OCI-LY3 (cell line): ENCODE data around the gene ACOT7.

Source experiments
- H2AFZ ChIP-seq: fragments of 200-600, 300-600 bp; shearing (Covaris generic); 2 replicates; pipeline ENCODE4 v1.6.0; 2014; ENCODE audit warnings: antibody characterized with exemption, low read depth, low read length
- H3K27ac ChIP-seq: fragments of 200-600, 300-600 bp; sonication (generic); 2 replicates; pipeline ENCODE4 v1.5.1; 2014; ENCODE audit warnings: mild to moderate bottlenecking, low read length, moderate library complexity, mixed read lengths
- H3K27me3 ChIP-seq: fragments of 200-600, 300-600 bp; sonication (generic); 2 replicates; pipeline ENCODE4 v1.6.1; 2014; ENCODE audit warnings: low read depth, low read length, mixed read lengths
- H3K36me3 ChIP-seq: fragments of 200-600, 300-600 bp; sonication (generic); replicated peaks from 2 replicates; pipeline ENCODE3; 2014; ENCODE audit warnings: low read depth, low read length, mixed read lengths
- H3K4me1 ChIP-seq: fragments of 300-600, 200-600 bp; sonication (generic); 2 replicates; pipeline ENCODE4 v1.6.1; 2014; ENCODE audit warnings: low read length, mixed read lengths
- H3K4me2 ChIP-seq: fragments of 200-600, 300-600 bp; sonication (generic); 2 replicates; pipeline ENCODE4 v1.6.1; 2014; ENCODE audit warnings: low read length, mixed read lengths
- H3K4me3 ChIP-seq: fragments of 300-600, 200-600 bp; sonication (generic); 2 replicates; pipeline ENCODE4 v1.5.1; 2014; ENCODE audit warnings: antibody characterized with exemption, mild to moderate bottlenecking, low read length, moderate library complexity
- H3K79me2 ChIP-seq: fragments of 300-600, 200-600 bp; shearing (Covaris generic); 2 replicates; pipeline ENCODE4 v1.6.1; 2014; ENCODE audit warnings: mild to moderate bottlenecking, low read length, mixed read lengths
- H3K9ac ChIP-seq: fragments of 300-600, 200-600 bp; shearing (Covaris generic); 2 replicates; pipeline ENCODE4 v1.6.0; 2014; ENCODE audit warnings: mild to moderate bottlenecking, low read length, moderate library complexity
- H3K9me3 ChIP-seq: fragments of 200-600, 300-600 bp; shearing (Covaris generic); 2 replicates; pipeline ENCODE4 v1.6.1; 2014; ENCODE audit warnings: low read length, mixed read lengths; ENCODE audit not compliant: insufficient read depth
- H4K20me1 ChIP-seq: fragments of 200-600, 300-600 bp; sonication (generic); 2 replicates; pipeline ENCODE4 v1.6.1; 2016; ENCODE audit warnings: low read length, mixed read lengths; ENCODE audit not compliant: insufficient read depth
- CTCF ChIP-seq: fragments of 200-600, 300-600 bp; sonication (generic); IDR thresholded peaks from 2 replicates; pipeline ENCODE4 v1.5.1; 2014; ENCODE audit warnings: antibody characterized with exemption, low read length, low read depth
- EZH2phosphoT487 ChIP-seq: fragments of 200-600 bp; shearing (Covaris generic); IDR thresholded peaks from 2 replicates; pipeline ENCODE4 v1.6.1; 2018; ENCODE audit warnings: antibody characterized with exemption, mixed run types, low read depth

The ACOT7 gene

DNA sequence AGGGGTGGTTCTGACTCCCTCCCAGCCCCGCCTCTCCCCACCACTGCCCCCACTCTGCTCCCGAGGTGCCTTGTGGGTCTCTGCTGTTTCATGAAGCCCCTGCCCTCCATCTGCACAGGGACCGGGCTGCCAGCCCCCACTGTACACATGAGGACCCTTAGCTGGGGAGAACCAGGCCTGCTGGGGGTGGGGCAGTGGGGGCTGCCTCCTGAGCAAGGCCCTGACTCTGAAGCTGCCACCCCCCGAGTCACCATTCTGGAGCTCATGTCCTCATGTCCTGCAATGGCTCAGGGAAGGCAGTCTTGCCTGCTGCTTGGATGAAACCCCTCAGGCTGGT, 141.2 kb downstream of the ACOT7 start:
- Histone ChIP-seq H3K36me3 (no peaks in the 10 kb centered on the region), H3K27me3 (no peaks in the 10 kb centered on the region), H3K4me2 (no peak overlapping the region), H3K9ac (no peak overlapping the region), H2AFZ (no peak overlapping the region), H4K20me1 (no peaks in the 10 kb centered on the region), H3K4me3 (no peak overlapping the region), H3K4me1 (no peaks in the 10 kb centered on the region), H3K79me2 (no peaks in the 10 kb centered on the region), H3K9me3 (no peaks in the 10 kb centered on the region), H3K27ac (no peak overlapping the region)
- TF ChIP-seq CTCF = no peak
- no peak for TF ChIP-seq EZH2phosphoT487

DNA sequence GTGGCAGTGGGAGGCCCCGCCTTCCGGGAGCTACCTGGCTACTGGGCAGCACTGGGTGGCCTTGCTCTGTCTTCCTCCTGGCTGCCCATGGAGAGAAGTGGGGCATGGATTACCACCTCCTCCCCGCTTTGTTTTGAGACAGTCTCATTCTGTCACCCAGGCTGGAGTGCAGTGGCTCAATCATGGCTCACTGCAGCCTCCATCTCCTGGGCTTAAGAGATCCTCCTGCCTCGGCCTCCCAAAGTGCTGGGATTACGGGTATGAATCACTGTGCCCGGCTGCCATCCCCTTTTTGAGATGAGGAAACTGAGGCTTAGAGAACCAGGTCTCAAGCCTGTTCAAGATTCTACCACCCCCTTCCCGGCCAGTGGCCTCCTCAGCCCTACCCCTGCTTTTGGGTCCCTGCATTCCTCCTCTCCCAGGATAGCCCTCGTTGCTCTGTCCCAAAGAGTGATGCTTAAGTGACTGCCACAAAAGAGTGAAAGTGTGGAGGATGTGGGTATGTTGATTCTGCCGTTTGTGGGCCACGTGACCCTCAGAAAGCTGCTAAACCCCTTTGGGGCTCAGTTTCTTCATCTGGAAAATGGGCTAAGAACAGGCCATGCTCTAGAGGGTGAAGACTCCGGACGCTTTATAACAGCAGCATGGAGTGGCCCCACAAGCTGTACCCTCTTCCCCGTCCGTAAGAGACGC, 141.7 kb downstream of the ACOT7 start:
- Histone ChIP-seq H4K20me1 (no peaks in the 10 kb centered on the region), H3K9ac (no peak overlapping the region), H3K4me3 (no peak overlapping the region), H3K27me3 (no peaks in the 10 kb centered on the region), H3K9me3 (no peaks in the 10 kb centered on the region), H3K4me2 (no peak overlapping the region), H2AFZ (no peak overlapping the region), H3K36me3 (no peaks in the 10 kb centered on the region), H3K79me2 (no peaks in the 10 kb centered on the region), H3K4me1 (no peaks in the 10 kb centered on the region), H3K27ac (no peak overlapping the region)
- TF ChIP-seq CTCF = no peak
- TF ChIP-seq EZH2phosphoT487 = no peak

DNA sequence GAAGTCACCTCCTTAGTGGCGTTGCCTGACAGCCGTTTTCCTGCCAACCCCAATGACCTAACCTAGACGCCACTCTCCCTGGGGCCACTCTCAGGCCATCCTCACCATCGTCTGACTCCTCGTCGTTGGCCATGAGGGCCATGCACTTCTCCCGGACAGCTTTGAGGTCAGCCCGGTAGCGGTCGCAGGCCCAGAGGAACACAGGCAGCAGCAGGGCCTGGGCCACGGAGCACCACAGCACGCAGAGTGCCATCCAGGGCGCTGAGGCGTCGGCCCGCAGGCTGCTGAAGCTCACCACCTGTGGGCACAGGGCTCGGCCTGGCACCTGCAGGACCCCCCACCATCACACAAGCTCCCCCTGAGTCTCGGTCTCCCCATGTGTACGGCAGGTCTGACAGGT, 142.3 kb downstream of the ACOT7 start:
- Histone ChIP-seq H3K4me1 (peaks cover 4% of the 10 kb centered on the region; the same call in 1 of the 2 replicates), H3K9ac (no peak overlapping the region), H2AFZ (no peak overlapping the region), H3K4me3 (no peak overlapping the region), H4K20me1 (no peaks in the 10 kb centered on the region), H3K27me3 (no peaks in the 10 kb centered on the region), H3K27ac (no peak overlapping the region), H3K9me3 (no peaks in the 10 kb centered on the region), H3K79me2 (no peaks in the 10 kb centered on the region), H3K4me2 (no peak overlapping the region), H3K36me3 (no peaks in the 10 kb centered on the region)
- no peak for TF ChIP-seq EZH2phosphoT487
- TF ChIP-seq CTCF = no peak

GRCh38 chr1:6249739-6250689, 143.6 kb downstream of the ACOT7 start:
- Histone ChIP-seq H3K36me3 (no peaks in the 10 kb centered on the region), H3K79me2 (no peaks in the 10 kb centered on the region), H3K9me3 (no peaks in the 10 kb centered on the region), H4K20me1 (no peaks in the 10 kb centered on the region), H3K27me3 (no peaks in the 10 kb centered on the region), H3K27ac (no peak overlapping the region), H2AFZ (no peak overlapping the region), H3K9ac (no peak overlapping the region), H3K4me2 (no peak overlapping the region), H3K4me1 (peaks cover 4% of the 10 kb centered on the region; the same call in 1 of the 2 replicates), H3K4me3 (no peak overlapping the region)
- no peak for TF ChIP-seq EZH2phosphoT487
- TF ChIP-seq CTCF = no peak
